ENCODE results near the gene DOK6. TPM values are rescaled to one million over a fixed set of nuclear protein-coding genes. Genes with fewer than 3 reads are reported as not detected.

DOK6 gene
- total RNA-seq, 1 experiment from 2014 or later = not detected

DNA sequence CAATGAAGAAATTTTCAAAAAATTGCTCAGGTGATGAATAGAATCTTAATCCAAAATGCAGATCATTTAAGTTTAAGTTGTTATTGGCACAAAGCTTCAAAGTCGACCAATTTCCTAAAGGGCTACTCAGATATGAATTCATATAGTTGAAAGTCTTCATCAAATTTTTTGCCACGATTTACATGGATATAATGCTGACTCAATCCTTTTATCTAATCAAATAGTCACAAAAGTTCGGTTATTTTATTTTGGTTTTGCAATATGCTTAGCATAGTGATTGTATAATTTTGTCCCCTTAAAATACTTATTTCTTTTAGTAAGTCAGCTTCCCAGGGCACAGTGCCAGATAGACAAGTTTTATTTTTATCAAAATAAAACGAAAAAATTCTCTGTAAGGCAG, 319.7 kb downstream of the DOK6 start:
- H3K36me3 ChIP-seq (ENCODE audit: low read depth) = no peaks in the 10 kb centered on the region
- CTCF ChIA-PET = no interaction called here
- no peak overlapping the region for H3K27ac ChIP-seq
- H3F3A ChIP-seq (ENCODE audit: insufficient read depth, low read depth) = no peaks in the 10 kb centered on the region
- intact Hi-C loops (cut with micrococcal nuclease; ENCODE audit: unreplicated experiment) = no loop called here
- DNase-seq = no peak
- H3K9me2 ChIP-seq (ENCODE audit: insufficient read depth) = 0 out of 2 replicates have a peak, but pooled peaks cover 3% of the 10 kb centered on the region
- H3K9me3 ChIP-seq (ENCODE audit: insufficient read depth, low read depth) = peaks cover 15% of the 10 kb centered on the region; the same call in 1 of the 2 replicates
- no peaks in the 10 kb centered on the region for H3K27me3 ChIP-seq (ENCODE audit: insufficient read depth, low read depth)
- POLR2A ChIA-PET (ENCODE audit: unreplicated experiment) = no interaction called here
- H3K79me2 ChIP-seq (ENCODE audit: low read depth) = no peaks in the 10 kb centered on the region
- BruUV-seq (replicated peaks) = no TSS peak
- no peaks in the 10 kb centered on the region for H3K4me1 ChIP-seq (replicated peaks; ENCODE audit: insufficient read depth)
- TF ChIP-seq, protein P1, sequence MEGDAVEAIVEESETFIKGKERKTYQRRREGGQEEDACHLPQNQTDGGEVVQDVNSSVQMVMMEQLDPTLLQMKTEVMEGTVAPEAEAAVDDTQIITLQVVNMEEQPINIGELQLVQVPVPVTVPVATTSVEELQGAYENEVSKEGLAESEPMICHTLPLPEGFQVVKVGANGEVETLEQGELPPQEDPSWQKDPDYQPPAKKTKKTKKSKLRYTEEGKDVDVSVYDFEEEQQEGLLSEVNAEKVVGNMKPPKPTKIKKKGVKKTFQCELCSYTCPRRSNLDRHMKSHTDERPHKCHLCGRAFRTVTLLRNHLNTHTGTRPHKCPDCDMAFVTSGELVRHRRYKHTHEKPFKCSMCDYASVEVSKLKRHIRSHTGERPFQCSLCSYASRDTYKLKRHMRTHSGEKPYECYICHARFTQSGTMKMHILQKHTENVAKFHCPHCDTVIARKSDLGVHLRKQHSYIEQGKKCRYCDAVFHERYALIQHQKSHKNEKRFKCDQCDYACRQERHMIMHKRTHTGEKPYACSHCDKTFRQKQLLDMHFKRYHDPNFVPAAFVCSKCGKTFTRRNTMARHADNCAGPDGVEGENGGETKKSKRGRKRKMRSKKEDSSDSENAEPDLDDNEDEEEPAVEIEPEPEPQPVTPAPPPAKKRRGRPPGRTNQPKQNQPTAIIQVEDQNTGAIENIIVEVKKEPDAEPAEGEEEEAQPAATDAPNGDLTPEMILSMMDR (conservative IDR thresholded peaks at IDR 0.05) = no peak
- no peak for TF ChIP-seq EZH2 (IDR thresholded peaks at IDR 0.05; ENCODE audit: low read depth)
- no peak overlapping the region for H3K4me2 ChIP-seq
- H3K4me3 ChIP-seq = no peak overlapping the region
- H4K20me1 ChIP-seq (ENCODE audit: insufficient read depth) = no peaks in the 10 kb centered on the region
- H2AFZ ChIP-seq = no peak overlapping the region

DNA sequence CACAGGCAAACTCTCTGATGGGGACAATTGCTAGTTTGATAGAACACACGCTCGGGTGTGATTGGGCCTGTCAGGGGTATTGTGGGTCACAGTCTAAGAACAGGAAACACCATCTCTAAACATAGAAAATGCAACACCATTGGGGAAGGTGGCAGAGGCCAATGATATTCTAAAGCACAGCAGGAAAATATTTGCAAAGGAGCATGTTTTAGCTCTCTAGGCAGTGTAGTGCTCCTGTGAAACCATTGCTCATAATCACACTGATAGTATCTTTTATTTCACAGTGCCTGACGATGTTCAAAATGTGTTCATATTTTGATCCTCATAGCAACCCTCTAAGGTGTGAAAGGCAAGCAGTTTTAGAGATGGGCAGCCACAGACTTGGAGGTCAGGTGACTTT, 322.7 kb downstream of the DOK6 start:
- Histone ChIP-seq H4K20me1 (ENCODE audit: insufficient read depth) (no peaks in the 10 kb centered on the region), H3K9me2 (ENCODE audit: insufficient read depth) (0 out of 2 replicates have a peak, but pooled peaks cover 3% of the 10 kb centered on the region), H3K27ac (no peak overlapping the region), H3K36me3 (ENCODE audit: low read depth) (no peaks in the 10 kb centered on the region), H3K9me3 (ENCODE audit: insufficient read depth, low read depth) (peaks cover 15% of the 10 kb centered on the region; the same call in 1 of the 2 replicates), H3F3A (ENCODE audit: insufficient read depth, low read depth) (no peaks in the 10 kb centered on the region), H3K4me2 (no peak overlapping the region), H2AFZ (no peak overlapping the region), H3K79me2 (ENCODE audit: low read depth) (no peaks in the 10 kb centered on the region), H3K27me3 (ENCODE audit: insufficient read depth, low read depth) (no peaks in the 10 kb centered on the region), H3K4me3 (no peak overlapping the region), H3K4me1 (replicated peaks; ENCODE audit: insufficient read depth) (no peaks in the 10 kb centered on the region)
- TF ChIP-seq EZH2 (IDR thresholded peaks at IDR 0.05; ENCODE audit: low read depth) = no peak
- TF ChIP-seq, protein P1 (conservative IDR thresholded peaks at IDR 0.05) = no peak
- ChIA-PET CTCF (no interaction called here), POLR2A (ENCODE audit: unreplicated experiment) (no interaction called here)
- BruUV-seq (replicated peaks) = no TSS peak
- intact Hi-C loops (cut with micrococcal nuclease; ENCODE audit: unreplicated experiment) = no loop called here
- DNase-seq = no peak

DNA sequence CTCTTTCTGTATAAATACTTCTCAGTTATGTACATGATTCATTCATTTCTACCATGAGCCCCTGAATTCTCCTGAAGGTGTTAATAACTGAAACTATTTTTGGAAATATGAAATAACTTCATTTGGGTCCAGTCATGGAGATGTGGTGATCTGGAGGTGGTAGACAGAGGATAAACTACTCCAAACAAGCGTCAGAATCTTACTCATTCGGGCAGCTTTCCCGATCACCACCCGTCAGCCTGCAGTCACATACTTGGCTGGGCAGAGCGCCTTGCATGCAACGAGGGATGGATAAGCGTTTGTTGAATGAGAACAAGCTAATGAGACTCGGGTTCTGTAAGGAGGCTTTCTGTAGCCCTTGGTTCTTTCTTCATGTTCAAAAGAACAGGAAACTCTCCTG, 324.3 kb downstream of the DOK6 start:
- 0 out of 2 replicates have a peak, but pooled peaks cover 3% of the 10 kb centered on the region for H3K9me2 ChIP-seq (ENCODE audit: insufficient read depth)
- ChIA-PET POLR2A (ENCODE audit: unreplicated experiment) (no interaction called here), CTCF (no interaction called here)
- no peaks in the 10 kb centered on the region for H3K79me2 ChIP-seq (ENCODE audit: low read depth)
- H3K4me3 ChIP-seq = no peak overlapping the region
- H4K20me1 ChIP-seq (ENCODE audit: insufficient read depth) = no peaks in the 10 kb centered on the region
- no peak overlapping the region for H3K27ac ChIP-seq
- intact Hi-C loops (cut with micrococcal nuclease; ENCODE audit: unreplicated experiment) = no loop called here
- H3K4me2 ChIP-seq = no peak overlapping the region
- no peaks in the 10 kb centered on the region for H3K36me3 ChIP-seq (ENCODE audit: low read depth)
- H3K9me3 ChIP-seq (ENCODE audit: insufficient read depth, low read depth) = no peaks in the 10 kb centered on the region
- TF ChIP-seq, protein P1 (conservative IDR thresholded peaks at IDR 0.05) = no peak
- no TSS peak for BruUV-seq (replicated peaks)
- DNase-seq = no peak
- H3F3A ChIP-seq (ENCODE audit: insufficient read depth, low read depth) = no peaks in the 10 kb centered on the region
- H3K4me1 ChIP-seq (replicated peaks; ENCODE audit: insufficient read depth) = no peaks in the 10 kb centered on the region
- H2AFZ ChIP-seq = no peak overlapping the region
- no peaks in the 10 kb centered on the region for H3K27me3 ChIP-seq (ENCODE audit: insufficient read depth, low read depth)

Data from PC-9 (cell line).